ENCODE measurements around the gene ITGAV.

Gene ITGAV

GRCh38 chr2:186575302-186575701 lies 14.6 kb upstream of the ITGAV start:
- no peak for DNase-seq (ENCODE audit: low read depth)

GRCh38 chr2:186575856-186576255 lies 14.0 kb upstream of the ITGAV start:
- no peak for DNase-seq (ENCODE audit: low read depth)

- DNase-seq (ENCODE audit: low read depth): no peak
Measured at GRCh38 chr2:186576614-186577013, 13.2 kb upstream of the ITGAV start.

- no peak for DNase-seq (ENCODE audit: low read depth)
Measured at GRCh38 chr2:186582698-186583097, 7.2 kb upstream of the ITGAV start.

GRCh38 chr2:186584053-186584452 lies 5.8 kb upstream of the ITGAV start:
- DNase-seq (ENCODE audit: low read depth): no peak

- DNase-seq (ENCODE audit: low read depth): no peak
Measured at GRCh38 chr2:186588421-186588820, 1.4 kb upstream of the ITGAV start.

GRCh38 chr2:186588940-186589611 lies 780 bp upstream of the ITGAV start:
- no peak for DNase-seq (ENCODE audit: low read depth)

GRCh38 chr2:186590350-186590758 lies 498 bp downstream of the ITGAV start:
- no peak for DNase-seq (ENCODE audit: low read depth)

- peak; percentile 6 for DNase-seq (ENCODE audit: low read depth)
Measured at GRCh38 chr2:186590759-186591505, 1.1 kb downstream of the ITGAV start.

- no peak for DNase-seq (ENCODE audit: low read depth)
Measured at GRCh38 chr2:186591506-186591890, 1.6 kb downstream of the ITGAV start.

- no peak for DNase-seq (ENCODE audit: low read depth)
Measured at GRCh38 chr2:186592137-186592875, 2.5 kb downstream of the ITGAV start.

- DNase-seq (ENCODE audit: low read depth): no peak
Measured at GRCh38 chr2:186593523-186593922, 3.7 kb downstream of the ITGAV start.

GRCh38 chr2:186594001-186594722 lies 4.3 kb downstream of the ITGAV start:
- DNase-seq (ENCODE audit: low read depth): no peak

GRCh38 chr2:186595219-186595618 lies 5.4 kb downstream of the ITGAV start:
- no peak for DNase-seq (ENCODE audit: low read depth)

- no peak for DNase-seq (ENCODE audit: low read depth)
Measured at GRCh38 chr2:186599186-186599778, 9.4 kb downstream of the ITGAV start.

GRCh38 chr2:186603286-186603685 lies 13.4 kb downstream of the ITGAV start:
- DNase-seq (ENCODE audit: low read depth): no peak

- DNase-seq (ENCODE audit: low read depth): no peak
Measured at GRCh38 chr2:186605041-186605440, 15.2 kb downstream of the ITGAV start.

GRCh38 chr2:186607660-186608324 lies 17.9 kb downstream of the ITGAV start:
- no peak for DNase-seq (ENCODE audit: low read depth)

- no peak for DNase-seq (ENCODE audit: low read depth)
Measured at GRCh38 chr2:186610785-186611184, 20.9 kb downstream of the ITGAV start.

GRCh38 chr2:186611526-186611925 lies 21.7 kb downstream of the ITGAV start:
- no peak for DNase-seq (ENCODE audit: low read depth)

GRCh38 chr2:186612026-186612425 lies 22.2 kb downstream of the ITGAV start:
- no peak for DNase-seq (ENCODE audit: low read depth)
